Fibroblast of pulmonary artery (primary cell): ENCODE measurements around the gene FAS.
"Not testable (repeated sequence)": the region's sequence is repeated elsewhere in the genome, so short reads cannot be mapped to it uniquely, and the experiment has no call there.

Experiments
- DNase-seq: peaks from one replicate; pipeline ENCODE4 v3.0.0-alpha.2; 2010; ENCODE audit warnings: low read depth
- H3K4me3 ChIP-seq: replicated peaks from 2 replicates; pipeline ENCODE4 v1.5.1; 2011; ENCODE audit warnings: low read depth, mild to moderate bottlenecking, control low read depth, low read length, moderate library complexity
- TF ChIP-seq, protein P1 (sequence below): IDR thresholded peaks from 2 replicates; pipeline ENCODE4 v1.5.1; 2011; ENCODE audit warnings: mild to moderate bottlenecking, control low read depth, low read length, inconsistent platforms; ENCODE audit errors: missing control alignments

FAS gene

DNA sequence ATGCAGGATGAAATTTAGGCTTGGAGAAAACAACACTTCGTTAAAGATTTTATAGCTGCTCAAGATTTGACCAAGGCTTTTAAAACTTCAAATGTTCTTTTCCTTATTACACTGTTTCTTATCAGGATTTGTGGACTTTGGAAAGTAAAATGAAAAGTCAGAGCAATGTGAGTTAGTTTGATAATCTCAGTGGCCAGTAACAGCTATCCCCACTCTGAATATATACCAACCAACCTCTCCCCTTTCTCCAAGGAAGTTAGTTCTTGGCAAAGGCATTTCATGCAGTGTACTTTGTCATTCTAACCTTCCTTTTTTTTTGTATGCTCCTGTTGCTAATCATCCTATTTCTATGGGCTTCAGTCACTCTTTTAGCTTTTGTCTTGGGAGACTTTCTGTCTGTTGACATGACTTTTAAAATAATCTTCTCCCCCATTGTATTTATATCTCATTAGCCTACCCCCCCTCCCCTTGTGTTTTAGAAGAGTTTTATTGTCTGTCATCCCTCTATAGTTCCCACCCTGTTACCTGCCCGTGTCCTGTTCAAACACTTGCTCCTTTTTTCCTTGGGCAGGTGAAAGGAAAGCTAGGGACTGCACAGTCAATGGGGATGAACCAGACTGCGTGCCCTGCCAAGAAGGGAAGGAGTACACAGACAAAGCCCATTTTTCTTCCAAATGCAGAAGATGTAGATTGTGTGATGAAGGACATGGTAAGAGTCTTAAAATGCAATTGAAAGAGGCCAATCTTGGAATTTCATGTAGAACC, 16.7 kb downstream of the FAS start:
- H3K4me3 ChIP-seq, result no peak overlapping the region
- TF ChIP-seq, protein P1, sequence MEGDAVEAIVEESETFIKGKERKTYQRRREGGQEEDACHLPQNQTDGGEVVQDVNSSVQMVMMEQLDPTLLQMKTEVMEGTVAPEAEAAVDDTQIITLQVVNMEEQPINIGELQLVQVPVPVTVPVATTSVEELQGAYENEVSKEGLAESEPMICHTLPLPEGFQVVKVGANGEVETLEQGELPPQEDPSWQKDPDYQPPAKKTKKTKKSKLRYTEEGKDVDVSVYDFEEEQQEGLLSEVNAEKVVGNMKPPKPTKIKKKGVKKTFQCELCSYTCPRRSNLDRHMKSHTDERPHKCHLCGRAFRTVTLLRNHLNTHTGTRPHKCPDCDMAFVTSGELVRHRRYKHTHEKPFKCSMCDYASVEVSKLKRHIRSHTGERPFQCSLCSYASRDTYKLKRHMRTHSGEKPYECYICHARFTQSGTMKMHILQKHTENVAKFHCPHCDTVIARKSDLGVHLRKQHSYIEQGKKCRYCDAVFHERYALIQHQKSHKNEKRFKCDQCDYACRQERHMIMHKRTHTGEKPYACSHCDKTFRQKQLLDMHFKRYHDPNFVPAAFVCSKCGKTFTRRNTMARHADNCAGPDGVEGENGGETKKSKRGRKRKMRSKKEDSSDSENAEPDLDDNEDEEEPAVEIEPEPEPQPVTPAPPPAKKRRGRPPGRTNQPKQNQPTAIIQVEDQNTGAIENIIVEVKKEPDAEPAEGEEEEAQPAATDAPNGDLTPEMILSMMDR, result no peak
- DNase-seq, result no peak

- H3K4me3 ChIP-seq, DNase-seq: not testable (repeated sequence)
Measured at GRCh38 chr10:89018700-89019346, 28.2 kb downstream of the FAS start.

- no peak for DNase-seq
- TF ChIP-seq, protein P1, result no peak
- H3K4me3 ChIP-seq, result no peak overlapping the region
Measured at GRCh38 chr10:89019569-89020327, 29.1 kb downstream of the FAS start.

GRCh38 chr10:89021526-89021925, 30.9 kb downstream of the FAS start:
- not testable (repeated sequence) for H3K4me3 ChIP-seq, DNase-seq

DNA sequence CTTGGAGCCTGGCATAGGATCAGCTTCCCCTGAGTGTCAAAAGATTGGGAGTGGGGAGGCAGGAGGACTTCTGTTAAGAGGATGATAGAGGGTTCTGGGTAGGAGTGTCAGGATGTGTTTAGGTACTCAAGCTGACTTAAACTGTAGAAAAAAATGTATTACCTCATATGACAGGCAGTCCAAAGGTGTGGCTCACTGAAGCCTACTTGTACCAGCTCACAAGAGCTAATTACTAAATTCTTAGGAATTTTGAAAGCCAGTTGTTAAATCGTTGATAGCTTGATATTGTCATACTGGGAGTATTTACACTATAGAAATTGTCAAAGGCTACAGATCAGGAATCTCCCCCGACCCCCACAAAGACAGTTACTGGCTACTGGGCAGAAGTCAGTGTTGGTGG, 32.1 kb downstream of the FAS start:
- no peak overlapping the region for H3K4me3 ChIP-seq
- DNase-seq, result no peak
- TF ChIP-seq, protein P1, result no peak

DNA sequence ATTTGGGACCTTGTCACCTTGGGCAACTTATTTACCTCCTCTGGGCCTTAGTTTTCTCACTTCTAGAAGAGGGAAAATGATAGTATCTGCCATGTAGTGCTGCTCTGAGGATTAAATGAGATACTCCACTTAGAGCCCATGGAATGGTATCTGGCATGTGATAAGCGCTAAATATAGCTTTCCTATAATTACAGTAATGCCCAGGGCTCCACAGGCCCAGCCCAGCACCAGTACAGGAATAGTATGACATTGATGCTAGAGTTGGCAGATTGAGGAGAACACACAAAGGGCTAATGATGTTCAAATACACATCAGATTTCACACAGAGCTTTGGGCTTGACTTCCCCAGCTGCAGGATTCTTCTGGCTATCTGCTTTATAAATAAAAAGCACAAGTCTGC, 34.9 kb downstream of the FAS start:
- no peak overlapping the region for H3K4me3 ChIP-seq
- DNase-seq, result no peak
- TF ChIP-seq, protein P1, result no peak

DNA sequence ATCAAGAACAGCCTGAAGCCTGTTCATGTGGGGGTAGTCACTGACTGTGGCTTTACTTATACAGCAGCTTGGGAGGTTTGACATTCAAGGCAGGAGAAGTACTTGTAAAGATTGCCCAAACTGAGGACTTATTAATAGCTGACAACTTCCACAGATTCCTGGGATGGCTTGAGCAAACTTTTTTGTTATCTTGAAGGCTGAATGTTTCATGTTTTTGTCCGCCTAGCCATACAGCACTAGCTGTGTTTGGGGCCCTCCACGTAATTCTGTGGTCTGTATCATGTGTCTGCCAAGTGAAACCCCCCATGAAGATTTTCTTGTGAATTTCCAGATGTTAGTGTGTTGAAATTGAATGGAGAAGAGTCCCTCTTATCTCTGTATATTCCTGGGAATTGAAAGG, 38.6 kb downstream of the FAS start:
- TF ChIP-seq, protein P1, result no peak
- DNase-seq, result peak; percentile 45
- no peak overlapping the region for H3K4me3 ChIP-seq
